Stimulated activated CD8-positive, alpha-beta memory T cell treated with anti-CD3 and anti-CD28 coated beads, Interleukin-4, amount 100 ng/mL, for 48 hours (primary cell): ENCODE data around the gene HMOX2.
A peak's percentile ranks its signal among the peaks of the same experiment; 100 is the strongest.

Experiments used
- DNase-seq: peaks from one replicate; pipeline ENCODE4 v3.0.0-alpha.2; 2020

The HMOX2 gene, protein sequence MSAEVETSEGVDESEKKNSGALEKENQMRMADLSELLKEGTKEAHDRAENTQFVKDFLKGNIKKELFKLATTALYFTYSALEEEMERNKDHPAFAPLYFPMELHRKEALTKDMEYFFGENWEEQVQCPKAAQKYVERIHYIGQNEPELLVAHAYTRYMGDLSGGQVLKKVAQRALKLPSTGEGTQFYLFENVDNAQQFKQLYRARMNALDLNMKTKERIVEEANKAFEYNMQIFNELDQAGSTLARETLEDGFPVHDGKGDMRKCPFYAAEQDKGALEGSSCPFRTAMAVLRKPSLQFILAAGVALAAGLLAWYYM

DNA sequence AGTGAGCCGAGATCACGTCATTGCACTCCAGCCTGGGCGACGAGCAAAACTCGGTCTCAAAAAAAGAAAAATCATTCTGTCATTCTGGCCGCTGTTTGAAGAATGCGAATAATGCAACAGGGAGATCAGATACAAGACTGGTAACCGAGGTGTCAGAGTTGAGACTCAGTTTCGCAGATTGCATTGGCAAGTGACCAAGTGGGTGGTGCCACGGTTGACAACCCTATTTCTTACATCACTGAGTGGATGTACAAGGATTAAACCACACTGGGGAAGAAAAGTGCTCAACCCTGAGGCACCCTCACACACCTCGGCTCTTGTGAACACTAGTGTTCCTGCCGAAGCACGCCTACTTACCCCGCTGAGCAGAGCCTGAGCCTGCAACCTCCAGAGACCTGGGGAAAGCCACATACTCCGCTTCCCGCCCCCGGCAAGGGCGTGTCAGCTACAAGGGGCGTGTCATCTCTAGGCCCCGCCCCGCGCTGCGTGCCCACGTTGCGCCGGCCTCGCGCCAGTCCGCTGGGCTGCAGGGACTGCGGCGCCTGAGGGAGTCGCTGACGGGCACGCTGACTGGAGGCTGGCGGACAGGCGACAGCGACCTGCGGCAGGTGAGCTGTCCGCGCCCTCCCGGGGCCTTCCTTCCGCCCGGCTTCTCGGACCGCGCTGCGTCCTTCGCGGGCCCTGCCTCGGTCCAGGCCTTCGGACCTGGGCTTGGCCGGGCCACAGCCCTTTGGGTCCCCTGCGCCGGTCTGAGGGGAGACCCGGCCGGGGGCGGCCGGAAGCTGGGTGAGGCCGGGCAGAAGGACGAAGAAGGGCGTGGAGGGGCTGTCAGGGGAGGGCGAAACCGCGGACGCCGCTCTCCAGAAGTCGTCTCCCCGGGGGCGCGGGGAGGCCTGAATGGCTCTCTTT is at the start of gene HMOX2:
Gene HMOX2 (plus strand): TSS at position 519 of the 909 bp plus-strand sequence. CDS start 29,127 bp downstream, outside the sequence.
- peak; percentile 97 for DNase-seq

DNA sequence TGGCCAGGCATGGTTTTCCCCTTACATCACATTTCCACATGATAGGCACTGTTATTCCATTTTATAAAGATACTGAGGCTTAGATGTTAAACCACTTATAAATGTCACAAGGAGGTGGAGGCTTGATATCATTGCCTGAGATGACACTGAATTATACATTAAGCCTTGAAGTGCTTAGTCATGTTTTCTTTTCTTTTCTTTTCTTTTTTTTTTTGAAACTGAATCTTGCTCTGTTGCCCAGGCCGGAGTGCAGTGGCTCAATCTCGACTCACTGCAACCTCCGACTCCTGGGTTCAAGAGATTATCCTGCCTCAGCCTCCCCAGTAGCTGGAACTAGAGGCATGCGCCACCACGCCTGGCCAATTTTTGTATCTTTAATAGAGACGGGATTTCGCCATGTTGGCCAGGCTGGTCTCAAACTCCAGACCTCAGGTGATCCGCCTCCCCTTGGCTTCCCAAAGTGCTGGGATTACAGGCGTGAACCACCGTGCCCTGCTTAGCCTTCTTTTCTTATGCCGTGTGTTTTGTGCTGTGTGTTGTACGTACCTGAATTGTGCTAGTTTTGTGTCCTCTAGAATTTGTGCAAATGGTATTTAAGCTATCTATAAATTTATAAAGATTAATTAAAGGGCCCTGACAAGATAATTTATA is 49.4 kb upstream of the HMOX2 start:
- no peak for DNase-seq

DNA sequence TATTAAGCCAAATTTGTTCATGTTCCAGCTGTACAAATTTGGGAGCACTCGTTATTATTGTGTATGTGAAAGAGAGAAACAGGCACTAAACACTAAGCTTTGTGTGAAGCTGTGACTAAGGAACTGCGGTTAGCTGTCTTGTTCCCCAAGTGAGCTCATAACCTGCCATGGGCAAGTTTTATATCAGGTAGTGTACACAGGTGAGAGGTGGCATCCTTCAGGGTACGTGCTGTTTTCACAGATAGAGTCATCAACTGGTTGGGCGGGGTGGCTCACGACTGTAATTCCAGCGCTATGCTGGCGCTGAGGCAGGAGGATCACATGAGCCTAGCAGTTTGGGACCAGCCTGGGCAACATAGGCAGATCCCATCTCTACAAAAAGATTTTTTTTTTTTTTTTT is 47.7 kb upstream of the HMOX2 start:
- DNase-seq = no peak

DNA sequence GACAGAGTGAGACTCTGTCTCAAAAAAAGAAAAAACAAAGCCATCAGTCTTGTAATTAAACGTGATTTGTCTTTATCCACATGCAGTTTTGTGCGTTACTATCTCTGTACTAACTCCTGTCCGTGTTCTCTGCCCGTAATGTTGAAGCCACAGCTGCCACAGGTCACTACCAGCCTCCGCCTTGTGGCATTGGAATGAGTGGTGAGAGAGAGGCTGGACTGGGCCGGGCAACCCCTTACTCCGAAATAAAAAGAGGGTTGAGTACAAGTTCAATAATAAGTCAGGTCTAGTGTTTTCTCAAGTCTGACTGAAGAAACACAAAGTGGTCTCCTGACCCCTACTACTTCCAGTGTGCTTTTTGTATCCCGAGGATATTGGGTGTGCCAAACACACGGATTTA is 45.2 kb upstream of the HMOX2 start:
- no peak for DNase-seq

DNA sequence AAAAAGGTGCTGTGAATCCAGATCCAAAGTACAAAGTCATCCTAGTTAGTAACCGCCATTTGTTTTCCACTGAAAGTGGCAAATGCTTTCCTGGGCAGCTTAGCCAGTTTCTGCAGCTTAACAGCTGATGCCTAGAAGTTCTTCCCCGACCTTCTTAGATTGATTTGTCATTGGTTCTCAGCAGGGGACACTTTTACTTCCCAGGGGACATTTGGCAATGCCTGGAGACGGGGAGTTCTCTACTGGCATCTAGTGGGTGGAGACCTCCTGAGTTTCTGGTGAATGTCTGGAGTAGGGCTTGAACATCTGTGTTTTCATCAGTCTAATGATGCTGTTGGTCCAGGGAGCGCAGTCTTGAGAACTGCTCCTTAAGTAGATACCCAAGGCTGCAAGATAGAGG is 43.0 kb upstream of the HMOX2 start:
- no peak for DNase-seq

DNA sequence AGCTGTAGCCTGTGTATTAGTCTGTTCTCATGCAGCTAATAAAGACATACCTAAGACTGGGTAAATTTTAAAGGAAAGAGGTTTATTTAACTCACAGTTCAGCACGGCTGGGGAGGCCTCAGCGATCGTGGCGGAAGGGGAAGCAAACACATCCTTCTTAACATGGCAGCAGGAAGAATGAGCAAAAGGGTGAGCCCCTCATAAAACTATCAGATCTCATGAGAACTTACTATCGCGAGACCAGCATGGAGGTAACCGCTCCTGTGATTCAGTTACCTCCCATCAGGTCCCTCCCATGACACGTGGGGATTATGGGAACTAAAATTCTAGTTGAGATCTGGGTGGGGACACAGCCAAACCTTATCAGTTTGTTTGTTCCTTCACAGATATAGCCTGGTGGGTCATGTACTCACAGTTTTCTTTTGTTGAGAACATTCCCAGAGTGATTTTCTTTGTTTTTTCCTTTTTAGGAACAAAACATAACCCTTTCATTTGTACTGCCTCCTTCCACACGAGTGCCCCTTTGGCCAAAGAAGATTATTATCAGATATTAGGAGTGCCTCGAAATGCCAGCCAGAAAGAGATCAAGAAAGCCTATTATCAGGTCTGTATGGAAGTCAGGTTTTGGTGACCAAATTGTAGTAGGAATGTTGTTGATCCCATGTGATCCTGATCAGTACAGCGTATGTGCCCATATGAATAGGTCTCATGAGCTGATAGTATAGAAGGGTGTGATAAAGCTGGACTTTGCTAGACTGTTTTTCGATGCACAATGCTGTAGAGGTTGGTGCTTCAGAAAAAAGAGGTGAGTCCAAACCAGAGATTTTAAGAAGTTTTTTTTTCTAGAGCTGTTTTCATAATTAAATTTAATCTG is 42.0 kb upstream of the HMOX2 start:
- DNase-seq = no peak

DNA sequence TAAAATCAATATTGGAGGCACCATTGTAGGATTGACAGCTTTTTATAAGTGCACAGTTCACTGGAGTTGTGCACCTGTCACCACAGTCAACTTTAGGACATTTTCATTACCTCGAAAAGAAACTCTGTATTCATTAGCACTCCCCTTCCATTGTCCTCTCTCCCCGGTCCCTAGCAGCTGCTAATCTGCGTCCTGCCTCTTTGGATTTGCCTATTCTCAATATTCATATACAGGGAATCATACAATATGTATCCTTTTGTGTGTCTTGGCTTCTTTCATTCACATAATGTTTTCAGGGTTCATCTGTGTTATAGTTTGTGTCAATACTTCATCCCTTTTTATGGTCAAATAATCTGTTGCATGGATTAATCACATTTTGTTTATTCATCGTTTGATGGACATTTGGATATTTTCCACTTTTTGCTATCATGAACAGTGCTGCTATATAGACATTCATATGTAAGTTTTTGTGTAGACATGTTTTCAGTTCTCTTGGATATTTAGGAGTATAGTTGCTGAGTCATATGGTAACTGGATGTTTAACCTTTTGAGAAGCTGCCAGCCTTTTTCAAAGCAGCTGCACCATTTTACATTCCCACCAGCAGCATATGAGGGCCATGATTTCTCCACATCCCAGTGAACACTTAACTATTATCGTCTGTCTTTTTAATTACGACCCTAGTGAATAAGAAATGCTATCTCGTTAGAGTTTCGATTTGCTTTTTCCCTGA is 40.7 kb upstream of the HMOX2 start:
- no peak for DNase-seq

DNA sequence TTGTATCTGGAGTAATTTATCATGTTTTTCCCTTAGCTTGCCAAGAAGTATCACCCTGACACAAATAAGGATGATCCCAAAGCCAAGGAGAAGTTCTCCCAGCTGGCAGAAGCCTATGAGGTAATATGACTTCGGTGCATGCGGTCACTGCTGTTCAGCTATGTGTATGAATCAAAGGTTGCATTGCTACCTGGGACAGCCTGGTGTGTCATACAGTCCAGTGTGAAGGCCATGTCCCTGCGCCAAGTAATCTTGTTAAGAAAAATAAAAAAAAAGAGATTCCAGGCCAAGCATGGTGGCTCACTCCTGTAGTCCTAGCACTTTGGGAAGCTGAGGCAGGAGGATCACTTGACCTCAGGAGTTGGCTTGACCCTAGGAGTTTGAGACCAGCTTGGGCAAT is 38.8 kb upstream of the HMOX2 start:
- no peak for DNase-seq

DNA sequence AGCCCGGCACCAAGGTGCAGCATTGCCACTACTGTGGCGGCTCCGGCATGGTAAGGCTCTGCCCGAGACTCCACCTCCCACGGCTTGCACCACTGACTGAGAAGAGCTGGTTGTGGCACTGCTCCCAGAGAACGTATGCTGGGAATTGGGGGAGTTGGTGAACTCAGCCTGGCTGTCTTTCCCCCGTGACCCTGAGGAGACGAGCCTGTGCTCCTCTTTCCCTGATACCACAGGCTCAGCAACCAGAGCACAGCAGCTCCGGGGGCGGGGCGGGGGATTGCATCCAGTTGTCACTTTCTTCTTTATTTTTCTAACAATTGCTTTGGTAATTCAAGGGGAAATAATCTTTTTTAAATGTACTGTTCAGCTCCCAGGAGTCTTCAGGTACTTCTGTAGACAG is 33.8 kb upstream of the HMOX2 start:
- DNase-seq = no peak

DNA sequence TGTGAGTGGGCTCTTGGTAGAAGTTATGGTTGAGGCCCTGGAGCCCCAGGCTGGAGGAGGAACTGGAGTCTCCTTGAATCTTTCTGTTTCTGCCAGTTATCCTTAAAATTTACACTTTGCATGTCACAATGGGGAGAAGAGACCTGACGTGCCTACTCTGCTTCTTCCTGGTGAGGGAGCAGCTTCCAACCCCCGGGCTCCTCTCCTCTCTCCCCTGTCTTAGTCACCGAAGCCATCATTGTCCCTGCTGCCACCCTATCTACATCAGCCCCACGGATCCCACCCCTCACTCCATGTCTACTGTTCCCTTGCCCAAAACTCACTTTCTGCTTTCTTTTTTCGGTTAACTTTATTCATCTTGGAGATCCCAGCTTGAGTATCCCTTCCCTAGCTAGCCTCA is 32.9 kb upstream of the HMOX2 start:
- no peak for DNase-seq

DNA sequence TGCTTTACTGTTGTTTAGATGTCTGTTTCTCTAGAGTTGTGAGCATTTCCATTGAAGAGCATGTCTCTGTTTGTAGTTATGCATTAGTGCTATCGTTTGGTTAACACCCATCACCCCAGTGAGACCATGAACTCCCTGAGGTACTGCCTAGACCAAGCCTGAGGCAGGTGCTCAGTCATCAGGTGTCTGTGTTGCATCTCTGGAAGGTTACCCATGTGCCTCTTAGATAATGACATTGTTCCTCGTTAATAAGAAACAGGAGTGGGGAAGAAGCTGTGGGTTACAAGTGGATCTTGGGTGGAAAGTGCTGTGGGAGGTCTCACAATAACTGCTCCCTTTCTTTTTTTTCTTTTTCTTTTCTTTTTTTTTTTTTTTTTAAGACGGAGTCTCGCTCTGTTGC is 32.2 kb upstream of the HMOX2 start:
- DNase-seq = no peak

DNA sequence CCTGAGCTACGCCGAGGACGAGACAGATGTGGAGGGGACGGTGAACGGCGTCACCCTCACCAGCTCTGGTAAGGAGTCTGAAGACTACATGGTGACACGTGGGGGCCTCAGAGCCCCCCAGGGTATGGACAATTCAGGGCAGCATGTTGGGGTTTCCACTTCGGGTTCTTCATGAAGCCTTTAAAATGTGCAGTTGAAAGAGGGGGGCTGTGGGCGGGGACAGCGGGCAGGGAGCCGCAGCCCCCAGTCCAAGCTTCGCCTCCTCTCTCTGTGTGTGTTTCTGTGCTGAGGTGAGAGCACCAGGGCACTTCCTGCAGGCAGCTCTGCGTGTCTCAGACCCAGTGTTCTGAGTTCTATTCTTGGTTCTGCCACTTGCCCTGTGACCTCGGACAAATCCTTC is 25.8 kb upstream of the HMOX2 start:
- no peak for DNase-seq

DNA sequence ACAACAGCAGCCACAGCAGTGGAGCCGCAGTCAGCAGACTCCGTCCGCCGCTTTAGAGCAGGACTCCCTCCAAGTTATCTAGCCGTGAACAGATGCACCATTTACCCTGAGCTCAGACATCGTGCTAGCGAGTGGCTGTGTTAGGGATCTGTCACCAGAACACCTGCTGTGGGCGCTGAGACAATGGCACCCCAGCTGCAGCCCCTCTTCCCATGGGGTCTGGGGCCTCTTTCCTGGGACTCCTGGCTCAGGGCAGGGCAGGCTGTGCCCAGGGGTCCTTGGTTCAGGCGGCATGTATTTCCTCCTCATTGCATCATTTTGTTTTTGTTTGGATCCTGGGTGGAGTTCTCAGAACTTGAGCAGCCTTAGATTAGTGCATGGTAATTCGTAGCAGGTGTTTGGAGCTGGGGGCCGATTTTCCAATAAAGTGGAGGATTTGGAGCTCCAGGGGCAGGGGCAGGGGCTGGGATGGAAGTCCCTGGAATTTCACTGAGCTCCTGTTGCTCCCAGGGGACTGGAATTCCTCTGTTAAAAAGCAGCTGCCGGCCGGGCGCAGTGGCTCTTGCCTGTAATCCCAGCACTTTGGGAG is 25.2 kb upstream of the HMOX2 start:
- DNase-seq = no peak

DNA sequence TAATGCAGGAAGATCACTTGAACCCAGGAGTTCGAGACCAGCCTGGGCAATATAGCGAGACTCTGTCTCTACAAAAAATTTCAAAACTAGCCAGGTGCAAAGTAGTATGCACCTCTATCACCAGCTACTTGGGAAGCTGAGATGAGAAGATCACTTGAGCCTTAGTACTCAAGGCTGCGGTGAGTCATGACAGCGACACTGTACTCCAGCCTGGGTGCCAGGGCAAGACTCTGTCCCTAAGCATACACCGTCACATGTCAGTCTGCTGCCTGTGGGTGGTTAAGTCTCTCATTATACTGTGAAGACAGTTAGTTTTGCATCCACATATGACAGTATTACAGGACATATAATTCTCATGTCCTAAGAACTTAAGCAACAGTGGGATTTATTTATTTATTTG is 23.5 kb upstream of the HMOX2 start:
- DNase-seq = no peak

DNA sequence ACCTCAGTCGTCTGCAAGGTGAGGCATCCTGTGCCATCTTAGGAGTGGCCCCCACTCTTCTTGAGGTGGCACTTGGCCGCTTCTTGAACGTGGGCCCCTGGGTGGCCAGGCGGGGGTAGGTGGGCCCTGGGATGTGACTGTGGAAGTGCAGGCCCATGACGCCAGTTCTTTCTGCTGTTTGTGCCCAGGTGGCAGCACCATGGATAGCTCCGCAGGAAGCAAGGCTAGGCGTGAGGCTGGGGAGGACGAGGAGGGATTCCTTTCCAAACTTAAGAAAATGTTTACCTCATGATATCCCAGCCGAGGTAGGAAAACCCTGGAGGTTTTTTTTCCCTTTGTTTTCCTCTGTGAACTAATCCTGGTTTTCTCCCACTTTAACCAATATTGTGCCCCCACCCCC is 21.6 kb upstream of the HMOX2 start:
- DNase-seq = no peak

DNA sequence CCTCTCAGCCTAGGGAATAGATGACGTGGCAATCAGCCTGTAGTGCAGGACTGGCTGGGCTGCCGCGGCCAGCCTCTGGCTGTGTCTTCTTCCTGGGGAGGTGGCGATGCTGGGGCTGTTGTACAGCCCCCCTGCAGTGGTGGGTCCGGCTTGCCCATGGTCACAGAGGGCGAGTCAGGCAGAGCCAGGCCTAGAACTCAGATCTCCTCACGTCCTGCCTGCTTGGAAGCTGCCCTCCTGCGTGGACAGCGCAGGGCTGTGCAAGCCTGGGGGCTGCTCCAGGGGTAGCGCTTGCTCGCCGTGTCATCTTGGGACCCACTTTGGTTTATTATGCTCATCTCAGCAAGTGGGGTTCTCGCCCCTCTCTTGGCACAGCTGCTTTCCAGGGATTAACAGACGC is 21.1 kb upstream of the HMOX2 start:
- no peak for DNase-seq

DNA sequence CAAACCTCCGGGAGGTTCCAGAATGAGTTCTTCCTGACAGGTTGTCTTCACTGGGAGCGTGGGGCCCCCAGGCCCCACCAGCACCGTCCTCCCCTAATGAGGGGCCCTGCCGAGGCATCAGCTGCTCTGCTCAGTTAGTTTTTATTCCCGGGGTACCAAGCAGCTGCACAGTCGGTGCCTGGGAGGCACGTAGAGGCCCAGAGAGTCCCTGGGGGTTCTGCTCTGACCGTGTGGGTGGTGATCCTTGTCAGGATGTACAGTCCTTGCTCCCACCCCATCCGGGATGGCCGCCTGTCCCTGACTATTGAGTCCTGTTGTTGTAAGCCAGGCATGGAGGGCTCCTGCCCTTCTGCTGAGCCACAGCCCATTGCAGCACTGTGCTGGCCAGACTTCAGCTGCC is 20.2 kb upstream of the HMOX2 start:
- no peak for DNase-seq

DNA sequence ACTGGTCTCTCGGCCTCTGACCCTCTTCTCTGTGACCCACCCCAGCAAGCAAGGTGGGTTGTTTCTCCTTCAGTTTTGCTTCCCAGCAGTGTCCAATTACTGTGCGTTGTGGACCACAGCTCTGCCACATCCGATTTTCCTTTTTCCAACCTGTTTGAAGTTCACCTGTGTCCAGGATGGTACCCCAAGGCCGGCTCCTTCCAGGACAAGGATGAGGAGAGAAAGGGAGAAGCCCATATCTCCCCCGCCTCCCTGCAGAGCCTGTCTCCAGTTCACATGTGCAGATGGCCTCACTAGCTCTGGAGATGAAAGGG is 15.3 kb upstream of the HMOX2 start:
- no peak for DNase-seq

DNA sequence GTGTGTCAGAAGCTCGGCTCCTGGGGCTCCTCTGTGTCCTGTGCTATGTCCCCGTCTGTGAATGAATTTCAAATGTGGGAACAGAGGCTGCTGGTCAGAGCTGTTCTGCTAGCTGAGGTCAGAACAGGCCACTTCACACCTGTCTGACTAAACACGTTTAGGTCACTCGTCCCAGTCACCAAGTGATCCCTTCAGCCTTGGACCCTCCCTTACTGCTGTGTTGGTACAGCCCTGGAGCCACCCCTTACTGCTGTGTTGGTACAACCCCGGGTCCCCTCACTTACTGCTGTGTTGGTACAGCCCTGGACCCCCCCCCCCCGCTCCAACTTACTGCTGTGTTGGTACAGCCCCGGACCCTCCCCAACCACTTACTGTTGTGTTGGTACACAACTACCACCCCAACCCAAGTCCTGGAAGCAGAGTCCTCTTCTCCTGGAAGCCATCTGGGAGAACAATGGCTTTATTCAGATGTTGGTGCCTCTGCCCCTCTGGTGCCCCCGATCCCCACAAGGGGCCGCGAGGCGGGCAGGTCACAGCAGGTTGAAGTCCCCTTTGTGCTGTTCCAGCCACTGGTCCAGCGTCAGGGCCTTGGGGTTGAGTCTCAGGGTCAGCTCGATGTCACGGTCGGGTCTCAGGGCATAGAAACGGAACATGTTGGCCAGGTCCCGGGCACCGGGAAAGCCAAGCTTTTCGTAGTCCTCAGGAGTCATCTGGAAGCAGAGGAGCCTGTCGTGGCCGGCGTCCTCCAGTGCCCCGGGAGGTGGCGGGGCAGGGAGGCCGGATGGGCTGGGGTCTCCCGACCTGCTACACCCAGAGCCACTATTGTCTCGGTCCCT is 14.7 kb upstream of the HMOX2 start:
- no peak for DNase-seq

DNA sequence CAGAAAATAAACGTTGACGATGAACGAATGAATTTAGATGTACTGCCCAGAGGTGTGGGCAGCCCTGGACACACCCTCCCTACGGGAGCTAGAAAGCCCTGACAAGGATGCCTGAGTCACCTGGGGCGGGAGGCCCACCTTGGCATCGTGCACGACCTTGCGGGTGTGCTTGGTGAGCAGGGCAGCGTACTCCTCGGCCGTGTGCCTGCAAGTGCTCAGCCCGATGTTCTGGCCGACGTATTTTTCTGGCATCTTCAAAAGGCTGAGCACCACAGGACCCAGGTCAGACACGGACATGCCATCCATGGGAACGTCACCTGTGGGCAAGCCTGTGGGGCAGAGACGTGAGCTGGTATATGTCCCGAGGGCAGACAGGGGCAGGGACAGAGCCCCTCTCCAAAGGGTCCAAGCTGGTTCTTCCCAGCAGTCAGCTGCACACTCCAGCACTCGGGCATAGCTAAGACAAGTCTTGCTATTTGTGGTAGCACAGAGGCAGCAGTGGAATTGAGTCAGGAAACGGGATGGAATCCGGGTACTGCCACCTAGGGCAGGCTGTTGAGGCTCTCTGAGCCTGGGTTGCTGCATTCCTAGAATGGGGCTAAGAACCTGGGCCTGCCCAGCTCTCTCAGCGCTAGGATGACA is 12.6 kb upstream of the HMOX2 start:
- DNase-seq = no peak
